B cell (primary cell): ENCODE measurements around the gene AOPEP. TPM values are rescaled to one million over a fixed set of nuclear protein-coding genes. Genes with fewer than 3 reads are reported as not detected.

Experiments used
- ATAC-seq: fragments of 200-7000 bp; cut with Tn5 transposase; one replicate; pipeline ENCODE4 v1.10.0; 2021; ENCODE audit warnings: low read depth, mild to moderate bottlenecking, moderate number of reproducible peaks, moderate library complexity
- CTCF ChIA-PET: fragments of 350-600 bp; sonication (Branson Sonifier 250); formaldehyde crosslinking; loops from one replicate; lab custom pipeline; 2021; ENCODE audit warnings: antibody characterized with exemption, inconsistent platforms; lab: Charles Lee
- POLR2A ChIA-PET: fragments of 350-600 bp; sonication (Branson Sonifier 250); formaldehyde crosslinking; loops from one replicate; lab custom pipeline; 2021; ENCODE audit warnings: antibody characterized with exemption; lab: Charles Lee
- DNase-seq: peaks from one replicate; pipeline ENCODE4 v3.0.0; 2013
- H2AFZ ChIP-seq: 2 replicates; pipeline ENCODE4 v1.6.1; 2012; ENCODE audit warnings: mild to moderate bottlenecking, low read depth, low read length; ENCODE audit not compliant: insufficient read depth, poor library complexity, severe bottlenecking
- H3K27ac ChIP-seq, 2 donors: 1 replicate in 1 of 2; 2 replicates in 1 of 2; pipeline ENCODE4 v1.5.1; 2012 to 2013; ENCODE audit warnings: low read length in 2 of 2, mild to moderate bottlenecking in 2 of 2, moderate library complexity in 1 of 2
- H3K27me3 ChIP-seq, 4 experiments: fragments of 200-600 bp in 1 of 4; sonication (generic) in 1 of 4; replicated peaks in 1 of 4; 1 replicate in 2 of 4; 2 replicates in 2 of 4; pipeline versions ENCODE4 v1.6.1 to v1.7.0; 2013 to 2016; ENCODE audit warnings: low read length in 3 of 4, mild to moderate bottlenecking in 2 of 4, mixed read lengths in 1 of 4, moderate library complexity in 1 of 4; ENCODE audit not compliant: insufficient read depth in 4 of 4, control insufficient read depth in 3 of 4; ENCODE audit errors: control extremely low read depth in 1 of 4
- H3K36me3 ChIP-seq, 2 experiments: replicated peaks in 1 of 2; 1 replicate in 1 of 2; 2 replicates in 1 of 2; pipeline versions ENCODE4 v1.6.1 to v1.7.1; 2013; ENCODE audit warnings: low read length in 1 of 2; ENCODE audit not compliant: insufficient read depth in 2 of 2, control insufficient read depth in 1 of 2; ENCODE audit errors: control extremely low read depth in 1 of 2, extremely low read depth in 1 of 2
- H3K4me1 ChIP-seq, 2 donors: fragments of 200-600 bp in 1 of 2; sonication (generic) in 1 of 2; 1 replicate in 1 of 2; 2 replicates in 1 of 2; pipeline versions ENCODE4 v1.5.1 to v1.6.1; 2013 to 2017; ENCODE audit warnings: low read length in 2 of 2; ENCODE audit not compliant: control insufficient read depth in 2 of 2, insufficient read depth in 2 of 2
- H3K4me2 ChIP-seq: replicated peaks from 2 replicates; pipeline ENCODE3; 2012; ENCODE audit warnings: mild to moderate bottlenecking, low read depth, low read length; ENCODE audit not compliant: poor library complexity, severe bottlenecking
- H3K4me3 ChIP-seq, 5 experiments: fragments of 200-600 bp in 1 of 5; sonication (generic) in 1 of 5; 1 replicate in 3 of 5; 2 replicates in 2 of 5; pipeline versions ENCODE4 v1.5.1 to v1.7.0; 2011 to 2016; ENCODE audit warnings: low read length in 4 of 5, mild to moderate bottlenecking in 4 of 5, low read depth in 2 of 5, control low read depth in 1 of 5, moderate library complexity in 1 of 5; ENCODE audit not compliant: insufficient read depth in 1 of 5; ENCODE audit errors: control extremely low read depth in 1 of 5, extremely low read depth in 1 of 5
- H3K79me2 ChIP-seq: fragments of 200-600 bp; sonication (generic); one replicate; pipeline ENCODE4 v1.6.0; 2016; ENCODE audit warnings: low read length; ENCODE audit not compliant: control insufficient read depth, insufficient read depth
- H3K9ac ChIP-seq: fragments of 200-600 bp; sonication (generic); 2 replicates; pipeline ENCODE4 v1.6.1; 2017; ENCODE audit warnings: mild to moderate bottlenecking, low read length, moderate library complexity
- H3K9me3 ChIP-seq, 3 donors: one replicate each; pipeline versions ENCODE4 v1.6.1 to v1.7.1; 2013; ENCODE audit warnings: low read length in 2 of 3; ENCODE audit not compliant: control insufficient read depth in 2 of 3, insufficient read depth in 1 of 3; ENCODE audit errors: control extremely low read depth in 1 of 3
- H4K20me1 ChIP-seq: 2 replicates; pipeline ENCODE4 v1.6.0; 2012; ENCODE audit warnings: mild to moderate bottlenecking, low read length; ENCODE audit not compliant: insufficient read depth, control insufficient read depth, poor library complexity, severe bottlenecking
- H3K27ac Mint-ChIP-seq: one replicate; pipeline ENCODE4 v1.8.0; 2021; ENCODE audit warnings: mixed read lengths
- H3K27me3 Mint-ChIP-seq: one replicate; pipeline ENCODE4 v1.8.0; 2021; ENCODE audit warnings: mixed read lengths
- H3K4me1 Mint-ChIP-seq: one replicate; pipeline ENCODE4 v1.8.0; 2021; ENCODE audit warnings: mixed read lengths
- H3K4me3 Mint-ChIP-seq: one replicate; pipeline ENCODE4 v1.8.0; 2021; ENCODE audit warnings: mixed read lengths
- H3K9me3 Mint-ChIP-seq: one replicate; pipeline ENCODE4 v1.8.0; 2022; ENCODE audit warnings: mixed read lengths; ENCODE audit not compliant: insufficient read depth
- EZH2 ChIP-seq: IDR thresholded peaks from 2 replicates; pipeline ENCODE4 v1.6.1; 2012; ENCODE audit warnings: borderline replicate concordance, low read depth, mild to moderate bottlenecking, moderate library complexity, low read length; ENCODE audit not compliant: insufficient read depth, poor library complexity, severe bottlenecking
- WGBS: methylation state at CpG from one replicate; pipeline ENCODE4 v1.1.5; 2013; ENCODE audit warnings: missing lambda C conversion rate; ENCODE audit not compliant: insufficient coverage; 5-methylcytosine and 5-hydroxymethylcytosine counted together
- intact Hi-C: fragments of 100-400 bp; cut with micrococcal nuclease; formaldehyde crosslinking; loops from one replicate; pipeline ENCODE4 v1.10.0; 2022
- polyA plus RNA-seq: library from polyadenylated mRNA; depleted of rRNA; stranded (reverse); fragments of >200 nt; gene quantifications from 2 replicates; pipeline ENCODE4 v1.2.3, GENCODE V29; 2012
- total RNA-seq, 2 donors: library from RNA; stranded (reverse); fragments of 120-200 nt in 1 of 2; gene quantifications; 1 replicate in 1 of 2; 2 replicates in 1 of 2; pipeline versions ENCODE4 v1.2.3 to v1.2.4, GENCODE V29; 2013 to 2022
- TF ChIP-seq, protein P1 (sequence below): fragments of 200-600 bp; IDR thresholded peaks from one replicate; pipeline ENCODE4 v1.8.0; 2022; ENCODE audit warnings: antibody characterized with exemption, mild to moderate bottlenecking

AOPEP gene
- total and polyA plus RNA-seq, 2 donors (not counting 1 experiment from before 2014, with no cell fraction given), result 5.1 to 35.8 TPM

DNA sequence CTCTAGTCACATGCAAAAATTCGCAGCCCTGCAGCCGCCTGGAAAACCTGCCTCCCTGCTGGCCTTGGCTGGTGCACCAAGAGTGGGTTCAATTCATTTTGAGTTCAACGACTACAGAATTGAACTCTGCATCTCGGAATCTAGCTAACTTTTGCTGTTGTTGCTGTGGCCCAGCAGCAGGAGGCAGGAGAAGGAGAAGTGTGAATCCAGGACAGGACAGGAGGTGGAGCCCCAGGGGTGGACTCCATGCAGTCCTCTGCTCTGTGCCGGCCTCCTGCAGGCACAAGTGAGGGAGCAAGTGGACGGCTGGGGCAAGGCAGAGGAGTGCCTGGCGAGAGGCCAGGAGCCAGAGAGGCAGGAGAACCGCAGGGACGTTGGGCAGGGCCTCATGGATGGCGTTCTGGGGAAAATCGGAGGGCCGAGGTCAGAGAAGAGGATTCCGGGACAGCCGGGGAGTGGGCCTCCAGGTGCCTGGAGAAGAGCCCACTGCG is 376.8 kb downstream of the AOPEP start:
- Mint-ChIP-seq H3K27me3 (no peaks in the 10 kb centered on the region), H3K4me1 (no peaks in the 10 kb centered on the region), H3K27ac (no peak overlapping the region), H3K9me3 (no peaks in the 10 kb centered on the region), H3K4me3 (no peak overlapping the region)
- H2AFZ ChIP-seq, result no peak overlapping the region
- ATAC-seq (no peak), DNase-seq (no peak)
- H3K9ac ChIP-seq, result no peak overlapping the region
- no peaks in the 10 kb centered on the region for H4K20me1 ChIP-seq
- intact Hi-C loops, result no loop called here
- no peaks in the 10 kb centered on the region for H3K9me3 ChIP-seq
- no peaks in the 10 kb centered on the region for H3K79me2 ChIP-seq
- no peak overlapping the region for H3K4me2 ChIP-seq
- peaks cover 0 to 3% of the 10 kb centered on the region in 2 experiments for H3K36me3 ChIP-seq
- WGBS, result 98% methylated on average over 15 of the region's 15 CpGs
- no peaks in the 10 kb centered on the region for H3K27me3 ChIP-seq
- no peak overlapping the region for H3K4me3 ChIP-seq
- CTCF ChIA-PET, result no interaction called here
- H3K27ac ChIP-seq, result no peak overlapping the region
- TF ChIP-seq EZH2, result no peak
- TF ChIP-seq, protein P1, sequence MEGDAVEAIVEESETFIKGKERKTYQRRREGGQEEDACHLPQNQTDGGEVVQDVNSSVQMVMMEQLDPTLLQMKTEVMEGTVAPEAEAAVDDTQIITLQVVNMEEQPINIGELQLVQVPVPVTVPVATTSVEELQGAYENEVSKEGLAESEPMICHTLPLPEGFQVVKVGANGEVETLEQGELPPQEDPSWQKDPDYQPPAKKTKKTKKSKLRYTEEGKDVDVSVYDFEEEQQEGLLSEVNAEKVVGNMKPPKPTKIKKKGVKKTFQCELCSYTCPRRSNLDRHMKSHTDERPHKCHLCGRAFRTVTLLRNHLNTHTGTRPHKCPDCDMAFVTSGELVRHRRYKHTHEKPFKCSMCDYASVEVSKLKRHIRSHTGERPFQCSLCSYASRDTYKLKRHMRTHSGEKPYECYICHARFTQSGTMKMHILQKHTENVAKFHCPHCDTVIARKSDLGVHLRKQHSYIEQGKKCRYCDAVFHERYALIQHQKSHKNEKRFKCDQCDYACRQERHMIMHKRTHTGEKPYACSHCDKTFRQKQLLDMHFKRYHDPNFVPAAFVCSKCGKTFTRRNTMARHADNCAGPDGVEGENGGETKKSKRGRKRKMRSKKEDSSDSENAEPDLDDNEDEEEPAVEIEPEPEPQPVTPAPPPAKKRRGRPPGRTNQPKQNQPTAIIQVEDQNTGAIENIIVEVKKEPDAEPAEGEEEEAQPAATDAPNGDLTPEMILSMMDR, result no peak
- POLR2A ChIA-PET, result no interaction called here
- no peaks in the 10 kb centered on the region for H3K4me1 ChIP-seq

DNA sequence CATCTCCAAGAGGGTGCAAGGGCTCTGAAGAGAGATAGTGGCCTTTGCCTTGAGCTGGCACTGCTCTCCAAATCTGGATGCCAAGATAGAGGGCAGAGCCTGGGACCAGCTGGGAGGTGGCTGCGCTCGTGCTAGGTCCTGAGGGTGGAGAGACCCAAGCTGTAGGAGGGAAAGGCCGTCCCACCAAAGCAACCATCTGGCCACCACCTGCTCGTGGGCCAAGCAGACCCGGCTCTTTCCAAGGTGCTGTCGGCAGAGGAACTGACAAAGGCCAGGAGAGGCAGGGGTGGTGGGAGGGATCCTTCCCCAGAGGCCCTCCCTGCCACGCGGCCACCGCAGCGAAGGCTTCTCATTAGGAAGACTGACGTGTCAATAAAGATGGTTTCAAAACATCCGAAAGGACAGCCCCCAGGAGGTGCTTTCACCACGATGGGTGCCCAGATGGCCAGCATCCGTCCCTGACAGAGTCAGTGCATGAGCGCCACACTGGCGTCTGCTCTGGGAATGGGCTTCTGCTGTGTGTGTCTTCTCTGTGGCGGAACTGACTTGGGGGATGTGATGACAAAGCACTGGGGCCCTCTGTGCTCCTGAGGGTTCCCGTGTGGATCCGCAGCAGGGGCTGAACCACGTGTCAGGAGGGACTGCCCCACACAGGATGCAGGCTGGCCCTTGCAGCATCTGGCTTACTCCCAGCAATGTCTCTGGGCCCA is 377.5 kb downstream of the AOPEP start:
- POLR2A ChIA-PET, result no interaction called here
- Histone ChIP-seq H4K20me1 (no peaks in the 10 kb centered on the region), H3K4me1 (no peaks in the 10 kb centered on the region), H3K4me3 (no peak overlapping the region), H3K36me3 (peaks cover 0 to 3% of the 10 kb centered on the region in 2 experiments), H3K9ac (no peak overlapping the region), H3K27me3 (no peaks in the 10 kb centered on the region), H3K79me2 (no peaks in the 10 kb centered on the region), H2AFZ (no peak overlapping the region), H3K4me2 (no peak overlapping the region), H3K27ac (no peak overlapping the region), H3K9me3 (no peaks in the 10 kb centered on the region)
- CTCF ChIA-PET, result no interaction called here
- no peak overlapping the region for H3K27ac Mint-ChIP-seq
- intact Hi-C loops, result no loop called here
- DNase-seq (no peak), ATAC-seq (no peak)
- H3K9me3 Mint-ChIP-seq, result no peaks in the 10 kb centered on the region
- no peaks in the 10 kb centered on the region for H3K4me1 Mint-ChIP-seq
- TF ChIP-seq EZH2, result no peak
- TF ChIP-seq, protein P1, result no peak
- no peak overlapping the region for H3K4me3 Mint-ChIP-seq
- no peaks in the 10 kb centered on the region for H3K27me3 Mint-ChIP-seq
- WGBS, result 86% methylated on average over 20 of the region's 20 CpGs
